Stimulated activated CD4-positive, alpha-beta T cell treated with anti-CD3 and anti-CD28 coated beads, Interleukin-15, amount 100 ng/mL, for 48 hours (primary cell): ENCODE results near the gene PTPRCAP.
"Not testable (repeated sequence)": the region's sequence is repeated elsewhere in the genome, so short reads cannot be mapped to it uniquely, and the experiment has no call there.

Experiments
- DNase-seq, 2 donors: peaks; one replicate each; pipeline ENCODE4 v3.0.0-alpha.2; 2020; ENCODE audit warnings: low read depth in 2 of 2

PTPRCAP gene

GRCh38 chr11:67440229-67441097 lies 3.0 kb upstream of the PTPRCAP start:
- no peak for DNase-seq

DNA sequence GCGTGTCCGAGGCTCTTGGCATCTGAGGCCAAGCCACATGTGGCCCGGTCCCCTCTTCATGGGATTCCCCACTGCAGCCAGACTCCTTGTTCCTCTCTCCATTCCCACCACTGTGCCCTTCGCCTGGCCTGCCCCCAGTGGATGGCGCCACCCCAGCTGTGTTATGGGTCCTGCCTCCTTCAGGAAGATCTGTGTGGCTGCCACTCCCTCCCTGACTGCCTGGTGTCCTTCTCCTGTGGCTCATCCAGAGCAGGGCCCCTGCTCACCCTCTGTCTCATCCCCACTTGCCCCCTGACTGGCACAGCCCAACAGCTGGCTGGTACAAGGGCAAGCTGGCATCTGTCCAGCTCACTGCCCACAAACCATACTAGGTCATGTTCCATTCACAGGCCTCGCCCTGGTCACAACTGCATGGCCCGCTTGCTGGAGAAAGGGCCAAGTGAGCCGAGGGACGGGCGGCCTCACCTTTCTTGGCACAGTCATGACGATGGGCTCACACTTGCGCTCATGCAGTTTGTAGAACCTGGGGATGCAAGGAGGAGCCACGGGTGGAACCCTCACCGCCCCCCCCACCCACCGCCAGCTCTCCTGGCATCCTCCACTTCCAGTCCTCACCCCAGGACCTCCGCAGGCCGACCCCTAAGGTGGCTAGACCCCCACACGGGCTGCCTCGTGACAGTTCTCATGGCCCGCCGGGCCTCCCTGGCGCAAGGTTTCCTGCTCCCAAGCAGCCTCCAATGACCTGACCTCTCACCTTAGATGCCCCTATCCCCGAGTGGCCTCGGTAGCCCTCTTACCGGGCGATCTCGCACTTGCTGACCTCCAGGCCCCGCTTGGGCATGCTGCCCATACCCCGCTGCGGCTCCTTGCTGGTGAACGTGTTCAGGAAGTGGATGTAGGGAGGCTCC lies 2.1 kb upstream of the PTPRCAP start:
- no peak for DNase-seq

DNA sequence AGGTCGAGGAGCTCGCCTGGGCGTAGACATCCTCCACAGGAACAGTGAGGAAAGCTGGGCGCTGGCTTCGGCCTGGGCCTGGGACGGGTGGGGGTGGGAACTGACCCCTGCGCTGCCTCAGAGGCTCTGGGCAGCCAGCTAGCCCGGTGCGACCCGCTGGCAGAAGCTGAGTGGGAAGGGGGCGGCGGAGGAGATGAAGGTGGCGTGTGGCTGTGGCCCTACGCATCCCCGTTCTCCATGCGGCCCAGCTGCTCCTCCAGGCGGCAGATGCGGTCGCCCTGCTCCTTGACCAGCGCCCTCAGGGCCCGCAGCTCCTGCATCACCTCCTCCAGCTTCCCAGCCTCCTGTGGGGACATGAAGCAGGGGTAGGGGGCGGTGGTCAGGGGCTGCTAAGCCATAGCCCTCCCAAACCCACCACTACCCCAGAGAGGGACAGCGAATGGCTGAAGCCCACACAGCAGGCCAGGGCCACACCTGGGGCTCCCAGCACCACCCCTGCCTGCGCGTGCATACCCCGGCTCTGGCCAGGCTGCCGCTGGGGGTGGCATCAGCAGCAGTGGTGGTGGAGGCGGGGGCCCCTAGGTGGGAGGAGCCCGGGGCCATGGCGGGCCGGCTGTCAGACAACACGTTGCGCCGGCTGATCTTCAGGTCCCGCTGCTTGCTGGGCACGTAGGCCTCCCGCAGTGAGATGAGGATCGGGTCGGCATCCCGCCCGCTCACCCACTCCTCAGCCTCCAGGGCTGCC lies 848 bp upstream of the PTPRCAP start:
- DNase-seq, result peak; percentile 74 to 79

- no peak for DNase-seq
Measured at GRCh38 chr11:67437809-67438157, 301 bp upstream of the PTPRCAP start.

DNA sequence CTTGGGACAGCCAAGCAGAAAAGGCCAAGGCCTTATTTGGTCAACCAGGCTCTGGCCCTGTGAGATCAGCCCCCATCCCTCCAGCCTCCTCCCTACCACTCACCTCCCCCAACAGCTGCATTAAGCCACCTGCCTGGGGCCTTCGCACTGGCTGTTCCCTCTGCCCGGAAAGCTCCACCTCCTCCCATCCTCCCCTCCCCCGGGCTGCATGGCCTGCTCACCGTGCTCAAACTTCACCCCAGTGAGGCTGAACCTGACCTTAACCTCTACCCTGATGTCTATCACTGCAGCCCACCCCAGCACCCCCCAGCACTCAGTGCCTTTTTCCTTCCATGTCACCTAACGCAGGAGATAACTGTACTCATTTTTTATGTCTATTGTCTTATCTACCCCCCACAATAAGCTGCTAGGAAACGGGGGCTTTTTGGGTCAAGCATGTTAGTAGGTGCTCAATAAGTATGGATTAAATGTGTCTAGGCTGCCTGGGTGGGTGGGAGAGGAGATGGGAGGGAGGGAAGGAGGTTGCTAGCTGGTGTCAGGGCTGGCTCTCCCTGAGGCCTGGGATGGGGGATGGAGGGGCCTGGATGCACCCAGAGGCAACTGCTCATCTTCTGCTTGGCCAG lies 912 bp downstream of the PTPRCAP start:
- DNase-seq, result peak; percentile 72 to 78

DNA sequence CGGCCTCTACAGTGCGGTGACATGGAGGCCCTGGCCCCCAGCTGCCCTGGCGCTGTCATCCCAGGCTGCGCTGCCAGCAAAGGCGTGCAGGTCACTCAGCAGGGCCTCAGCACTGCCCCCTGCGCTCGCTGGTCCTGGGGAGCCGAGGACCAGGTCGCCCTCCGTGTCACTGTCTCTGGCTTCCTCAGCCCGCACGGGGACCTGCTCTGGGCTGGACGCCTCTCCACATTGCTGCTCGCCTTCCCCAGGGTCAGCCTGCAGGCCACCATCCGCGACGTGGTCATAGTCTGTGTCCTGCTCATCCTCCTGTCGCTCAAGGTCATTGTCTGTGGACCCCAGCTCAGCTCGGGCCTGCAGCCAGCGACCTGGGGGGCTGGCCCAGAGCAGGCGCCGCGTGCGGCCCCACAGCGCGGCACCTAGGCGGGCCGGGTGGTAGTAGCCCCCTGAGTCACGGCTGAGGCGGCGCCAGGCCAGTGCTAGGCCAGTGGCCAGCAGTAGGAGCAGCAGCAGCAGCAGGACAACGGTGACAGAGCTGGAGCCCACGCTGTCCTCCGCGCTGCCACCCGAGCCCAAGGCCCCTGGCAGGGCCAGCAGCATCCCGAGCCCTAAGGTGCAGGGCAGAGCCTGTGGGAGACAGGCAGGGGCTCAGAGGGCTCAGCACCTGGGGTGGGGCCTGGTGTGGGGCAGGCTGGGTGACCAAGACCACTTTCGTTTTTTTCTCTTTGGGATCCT lies 1.6 kb downstream of the PTPRCAP start:
- DNase-seq, result no peak

GRCh38 chr11:67435031-67435726 lies 2.3 kb downstream of the PTPRCAP start:
- no peak for DNase-seq

- no peak for DNase-seq
Measured at GRCh38 chr11:67434395-67434881, 3.0 kb downstream of the PTPRCAP start.

DNA sequence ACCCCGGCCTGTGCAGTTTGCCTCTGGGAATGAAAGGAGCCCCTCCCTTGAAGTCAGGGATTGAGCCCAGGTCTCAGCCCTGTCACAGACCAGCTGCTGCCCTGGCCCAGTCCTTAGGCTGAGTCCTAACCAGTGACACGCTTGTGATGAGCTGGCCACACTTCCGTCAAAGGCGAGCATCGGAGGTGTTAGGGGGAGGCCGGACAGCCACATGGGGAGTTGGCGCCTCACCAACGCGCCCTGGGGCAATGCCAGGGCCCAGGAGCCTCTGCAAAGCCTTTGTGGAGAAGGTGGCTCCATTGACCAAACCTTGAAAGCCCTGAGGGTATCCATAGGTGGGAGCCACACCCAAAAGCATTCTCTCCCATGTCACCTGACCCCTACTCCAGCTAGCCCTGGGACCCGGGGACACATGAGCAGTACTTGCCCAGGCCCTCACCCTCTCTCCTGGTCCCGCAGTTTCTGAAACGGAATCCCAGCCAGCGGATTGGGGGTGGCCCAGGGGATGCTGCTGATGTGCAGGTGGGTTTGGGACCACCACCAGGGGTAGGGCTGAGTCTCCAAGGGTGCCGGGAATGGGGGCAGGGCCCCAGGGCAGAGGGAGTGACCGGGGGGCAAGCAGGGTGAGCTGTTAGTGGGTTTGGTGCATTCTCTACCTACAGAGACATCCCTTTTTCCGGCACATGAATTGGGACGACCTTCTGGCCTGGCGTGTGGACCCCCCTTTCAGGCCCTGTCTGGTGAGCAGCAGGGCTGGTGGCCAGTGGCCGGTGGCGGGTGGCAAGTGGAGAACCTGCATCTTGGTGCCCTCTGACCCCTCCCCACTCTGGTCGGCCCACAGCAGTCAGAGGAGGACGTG lies 3.7 kb downstream of the PTPRCAP start:
- DNase-seq, result no peak

DNA sequence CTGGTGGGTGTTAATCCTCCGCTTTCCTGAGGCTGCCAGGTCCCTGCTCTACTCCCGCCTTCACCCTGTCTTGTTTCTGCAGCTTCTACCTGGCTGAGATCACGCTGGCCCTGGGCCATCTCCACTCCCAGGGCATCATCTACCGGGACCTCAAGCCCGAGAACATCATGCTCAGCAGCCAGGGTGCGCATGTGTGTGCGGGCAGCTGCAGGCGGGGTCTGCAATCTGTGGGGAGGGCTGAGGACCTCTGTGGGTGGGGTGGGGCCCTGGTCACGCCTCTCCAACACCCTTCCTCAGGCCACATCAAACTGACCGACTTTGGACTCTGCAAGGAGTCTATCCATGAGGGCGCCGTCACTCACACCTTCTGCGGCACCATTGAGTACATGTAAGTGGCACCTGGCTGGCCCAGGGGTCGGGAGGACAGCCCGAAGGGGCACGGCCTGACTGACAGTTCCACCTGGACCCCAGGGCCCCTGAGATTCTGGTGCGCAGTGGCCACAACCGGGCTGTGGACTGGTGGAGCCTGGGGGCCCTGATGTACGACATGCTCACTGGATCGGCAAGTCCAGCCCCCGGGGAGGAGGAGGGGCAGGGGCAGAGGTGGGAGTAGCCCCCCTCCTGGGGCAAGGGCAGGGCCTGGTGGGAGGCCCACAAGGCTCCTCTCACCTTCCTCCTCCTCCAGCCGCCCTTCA lies 4.7 kb downstream of the PTPRCAP start:
- DNase-seq, result no peak

DNA sequence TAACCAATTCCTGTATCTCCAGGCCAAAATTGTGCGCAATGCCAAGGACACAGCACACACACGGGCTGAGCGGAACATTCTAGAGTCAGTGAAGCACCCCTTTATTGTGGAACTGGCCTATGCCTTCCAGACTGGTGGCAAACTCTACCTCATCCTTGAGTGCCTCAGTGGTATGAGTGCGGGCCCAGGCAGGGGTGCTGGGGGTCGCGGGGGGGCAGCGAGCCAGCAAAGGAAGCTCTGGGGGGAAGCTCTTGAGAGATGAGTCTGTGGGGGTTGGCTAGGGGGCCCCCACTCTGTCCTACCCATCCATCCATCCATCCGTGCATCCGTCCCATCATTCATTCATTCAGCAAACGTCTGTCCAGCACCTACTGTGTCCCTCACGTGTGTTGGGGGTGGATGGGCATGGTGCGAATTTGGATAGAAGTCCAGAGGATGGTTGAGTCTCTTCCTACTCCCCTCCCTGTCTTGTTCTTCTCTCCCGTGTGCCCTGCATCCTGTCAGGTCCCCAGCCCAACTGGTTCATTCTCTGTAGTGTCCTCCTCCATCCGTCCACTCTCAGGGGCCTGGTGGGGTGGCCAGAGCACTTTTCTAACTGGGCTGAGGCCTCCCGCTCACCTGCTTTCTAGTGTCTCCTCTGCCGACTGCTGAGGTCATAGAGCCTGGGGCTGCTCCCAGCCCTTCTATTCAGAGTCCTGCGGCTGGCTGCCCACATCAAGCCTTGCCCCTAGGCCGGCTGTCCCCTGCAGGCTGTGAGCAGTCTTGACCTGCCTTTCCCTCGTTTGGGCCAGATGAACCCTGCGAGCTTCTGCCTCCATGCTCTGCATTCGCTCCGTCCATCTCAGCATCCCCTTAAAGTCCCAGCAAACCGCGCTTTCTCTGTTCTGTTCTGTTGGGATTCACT lies 5.9 kb downstream of the PTPRCAP start:
- no peak for DNase-seq

- DNase-seq, result no peak
Measured at GRCh38 chr11:67429722-67430121, 7.8 kb downstream of the PTPRCAP start.

GRCh38 chr11:67429038-67429668 lies 8.3 kb downstream of the PTPRCAP start:
- no peak for DNase-seq

DNA sequence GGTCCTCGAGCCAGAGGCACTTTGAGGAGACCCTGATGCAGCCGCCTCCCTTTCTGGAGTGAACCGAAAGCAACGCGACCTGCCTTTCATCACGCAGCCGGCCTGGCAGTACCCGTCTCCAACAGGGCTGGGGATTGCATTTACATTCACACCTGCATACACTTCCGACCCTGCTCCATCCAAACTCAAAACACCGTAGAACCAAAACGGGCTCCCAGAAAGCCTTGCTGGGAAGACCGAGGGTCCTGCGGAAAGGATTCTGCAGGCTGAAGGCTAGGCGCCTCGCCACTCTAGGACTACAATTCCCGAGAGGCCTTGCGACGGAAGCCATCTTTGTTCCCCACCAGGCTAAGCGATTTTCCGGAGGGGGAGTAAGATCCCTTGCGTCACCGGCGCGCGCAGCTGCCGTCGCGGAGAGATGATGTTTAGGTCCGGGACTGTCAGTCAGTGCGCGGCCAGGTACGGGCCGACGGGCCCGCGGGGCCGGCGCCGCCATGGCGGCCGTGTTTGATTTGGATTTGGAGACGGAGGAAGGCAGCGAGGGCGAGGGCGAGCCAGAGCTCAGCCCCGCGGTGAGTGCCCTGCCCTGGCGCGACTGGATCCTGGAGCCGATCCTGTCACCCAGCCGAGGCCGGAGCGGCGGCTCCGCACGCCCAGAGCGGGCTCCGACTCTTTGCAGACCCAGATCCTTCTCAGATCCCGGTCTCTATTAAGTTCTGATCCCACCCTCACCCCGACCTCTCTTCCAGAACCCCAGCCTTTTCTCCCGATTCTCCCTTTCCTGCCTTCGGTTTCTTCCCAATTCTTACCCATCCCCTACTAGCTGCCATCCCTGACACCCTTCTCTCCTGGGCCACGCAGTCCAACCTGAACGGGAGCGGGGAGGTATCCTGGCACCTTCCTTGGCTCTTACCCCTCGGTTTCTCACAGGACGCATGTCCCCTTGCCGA lies 9.2 kb downstream of the PTPRCAP start, which contains the start of gene RPS6KB2:
Gene RPS6KB2, plus strand, starts transcription at position 443 of the 950 bp plus-strand sequence. Its CDS starts 52 bp downstream, at position 495.
- DNase-seq, result peak; percentile 98 to 99

GRCh38 chr11:67427364-67427859 lies 10.1 kb downstream of the PTPRCAP start:
- not testable (repeated sequence) for DNase-seq
